AG04450 (cell line): Measurements from ENCODE around the gene CCDC184. TPM values are rescaled to one million over a fixed set of nuclear protein-coding genes. Genes with fewer than 3 reads are reported as not detected.

Experiments used
- CTCF ChIA-PET: fragments of 300-600, 350-600 bp; formaldehyde crosslinking; extraction: SDS; loops from one replicate; lab custom pipeline; 2022; ENCODE audit warnings: antibody characterized with exemption, inconsistent platforms; lab: Charles Lee
- POLR2A ChIA-PET: fragments of 350-600 bp; formaldehyde crosslinking; extraction: SDS; loops from one replicate; lab custom pipeline; 2021; ENCODE audit warnings: antibody characterized with exemption, inconsistent platforms; lab: Yijun Ruan, JAX
- DNase-seq: peaks from one replicate; pipeline ENCODE4 v3.0.0-alpha.2; 2011; ENCODE audit warnings: low read depth, low spot score
- H3K27ac ChIP-seq: one replicate; pipeline ENCODE4 v1.5.1; 2012; ENCODE audit warnings: low read depth, low read length, control low read depth
- H3K27me3 ChIP-seq: one replicate; pipeline ENCODE4 v1.6.0; 2012; ENCODE audit warnings: low read length; ENCODE audit not compliant: control insufficient read depth, insufficient read depth
- H3K4me3 ChIP-seq: 2 replicates; pipeline ENCODE4 v1.5.1; 2011; ENCODE audit warnings: mild to moderate bottlenecking, low read depth, low read length, control low read depth
- H3K9me3 ChIP-seq: 2 replicates; pipeline ENCODE4 v1.5.1; 2012; ENCODE audit warnings: low read length; ENCODE audit not compliant: control insufficient read depth, insufficient read depth
- polyA plus RNA-seq: library from polyadenylated mRNA; depleted of rRNA; stranded (reverse); fragments of >200 nt; gene quantifications from 2 replicates; pipeline ENCODE4 v1.2.3, GENCODE V29; 2011
- TF ChIP-seq, protein P1 (sequence below): IDR thresholded peaks from 2 replicates; pipeline ENCODE4 v1.5.1; 2011; ENCODE audit warnings: low read depth, low read length, control low read depth, inconsistent platforms

CCDC184 gene
- polyA plus RNA-seq, 1 experiment: 0.24 TPM

DNA sequence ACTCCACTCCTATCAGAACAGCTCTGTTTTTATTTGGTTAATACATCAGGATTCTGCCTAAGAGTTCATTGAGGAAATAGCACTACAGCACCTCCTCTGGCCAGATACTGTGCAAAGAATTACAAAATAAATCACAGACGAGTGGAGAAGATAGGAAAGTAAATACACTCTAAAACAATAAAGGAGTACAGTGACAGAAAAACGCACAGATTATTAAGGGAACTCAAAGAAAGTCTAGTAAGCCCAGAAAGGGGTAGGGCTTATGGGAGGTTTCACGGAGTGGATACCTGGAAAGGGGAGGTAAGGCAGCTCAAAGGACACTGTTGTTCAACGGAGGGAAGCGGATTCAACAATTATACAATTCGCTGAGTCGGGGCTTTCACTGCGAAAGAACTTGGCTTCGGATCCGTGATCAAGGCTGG lies 14.1 kb downstream of the CCDC184 start:
- POLR2A ChIA-PET: no interaction called here
- no peaks in the 10 kb centered on the region; the same call in 1 of the 2 replicates for H3K9me3 ChIP-seq
- TF ChIP-seq, protein P1, sequence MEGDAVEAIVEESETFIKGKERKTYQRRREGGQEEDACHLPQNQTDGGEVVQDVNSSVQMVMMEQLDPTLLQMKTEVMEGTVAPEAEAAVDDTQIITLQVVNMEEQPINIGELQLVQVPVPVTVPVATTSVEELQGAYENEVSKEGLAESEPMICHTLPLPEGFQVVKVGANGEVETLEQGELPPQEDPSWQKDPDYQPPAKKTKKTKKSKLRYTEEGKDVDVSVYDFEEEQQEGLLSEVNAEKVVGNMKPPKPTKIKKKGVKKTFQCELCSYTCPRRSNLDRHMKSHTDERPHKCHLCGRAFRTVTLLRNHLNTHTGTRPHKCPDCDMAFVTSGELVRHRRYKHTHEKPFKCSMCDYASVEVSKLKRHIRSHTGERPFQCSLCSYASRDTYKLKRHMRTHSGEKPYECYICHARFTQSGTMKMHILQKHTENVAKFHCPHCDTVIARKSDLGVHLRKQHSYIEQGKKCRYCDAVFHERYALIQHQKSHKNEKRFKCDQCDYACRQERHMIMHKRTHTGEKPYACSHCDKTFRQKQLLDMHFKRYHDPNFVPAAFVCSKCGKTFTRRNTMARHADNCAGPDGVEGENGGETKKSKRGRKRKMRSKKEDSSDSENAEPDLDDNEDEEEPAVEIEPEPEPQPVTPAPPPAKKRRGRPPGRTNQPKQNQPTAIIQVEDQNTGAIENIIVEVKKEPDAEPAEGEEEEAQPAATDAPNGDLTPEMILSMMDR: peak; percentile 49
- H3K27me3 ChIP-seq: peaks cover 13% of the 10 kb centered on the region
- CTCF ChIA-PET: interaction anchor here (0.6 to 5.4 kb wide), 9 partner anchors 8 to 421 kb away, joined by 3 to 58 read pairs (median 4); partner anchors contain the start of gene CCDC184
- peak overlapping the region; percentile 75 for H3K4me3 ChIP-seq
- no peak for DNase-seq
- H3K27ac ChIP-seq: no peak overlapping the region

DNA sequence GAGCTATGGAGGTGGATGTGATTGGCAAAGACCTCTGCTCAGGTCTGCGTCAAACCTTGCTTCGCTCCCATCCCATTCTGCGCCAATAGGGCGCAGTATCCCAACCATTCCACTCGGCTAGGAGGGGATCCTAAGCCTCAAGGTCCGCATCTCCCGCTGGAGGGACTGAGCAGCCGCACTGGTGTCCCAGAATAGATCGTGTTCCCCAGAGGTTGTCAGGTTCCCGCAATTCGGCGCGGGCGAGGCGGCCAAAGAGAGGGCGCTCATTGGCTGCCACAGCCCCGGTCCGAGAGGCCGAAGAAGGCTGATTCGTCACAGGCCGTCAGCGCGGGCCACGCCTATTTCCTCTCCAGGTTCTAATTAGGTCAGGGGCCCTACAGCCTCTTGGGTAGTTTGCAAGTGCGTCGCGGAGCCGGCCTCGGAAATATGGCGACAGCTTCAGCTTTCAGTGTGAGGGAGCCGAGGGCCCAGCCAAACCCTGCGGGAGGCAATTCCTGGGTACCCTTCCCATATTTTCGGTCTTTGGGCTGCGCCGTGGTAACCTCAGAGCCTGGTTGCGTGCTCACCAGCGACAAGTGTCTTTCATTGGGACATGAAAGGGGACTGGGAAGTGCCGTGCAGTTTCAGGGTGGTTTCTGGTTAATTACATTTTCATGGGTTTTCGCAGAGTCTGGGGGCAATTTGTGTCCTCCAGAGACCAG lies 14.7 kb downstream of the CCDC184 start:
- POLR2A ChIA-PET: no interaction called here
- TF ChIP-seq, protein P1: 0 out of 2 replicates have a peak, but pooled peaks have one; percentile 14
- peaks cover 9% of the 10 kb centered on the region for H3K27me3 ChIP-seq
- CTCF ChIA-PET: interaction anchor here (1.3 to 5.4 kb wide), 4 partner anchors 9 to 421 kb away, joined by 3 to 58 read pairs (median 18); partner anchors contain the start of gene CCDC184
- H3K4me3 ChIP-seq: peak overlapping the region; percentile 75
- H3K27ac ChIP-seq: peak overlapping the region; percentile 63
- DNase-seq: peak; percentile 65
- no peaks in the 10 kb centered on the region; the same call in 1 of the 2 replicates for H3K9me3 ChIP-seq

DNA sequence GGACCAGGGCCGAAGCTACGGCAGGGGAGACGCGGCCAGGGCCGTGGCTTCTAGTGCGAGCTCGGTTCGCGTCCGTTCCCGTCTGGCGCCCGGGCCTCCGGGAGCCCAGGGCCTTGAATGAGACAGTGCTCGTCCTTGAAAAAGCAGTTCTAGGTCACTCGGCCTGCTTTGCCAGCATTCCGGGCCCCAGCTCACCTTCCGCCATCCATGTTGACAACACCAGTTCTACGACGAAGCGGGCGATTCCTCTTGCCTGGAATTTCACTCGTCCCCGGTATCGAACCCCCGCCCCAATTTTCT lies 15.2 kb downstream of the CCDC184 start:
- Histone ChIP-seq H3K27me3 (peaks cover 7% of the 10 kb centered on the region), H3K4me3 (peak overlapping the region; percentile 75), H3K9me3 (no peaks in the 10 kb centered on the region; the same call in 1 of the 2 replicates), H3K27ac (peak overlapping the region; percentile 63)
- TF ChIP-seq, protein P1: no peak
- ChIA-PET POLR2A (no interaction called here), CTCF (interaction anchor here (4.0 to 5.4 kb wide), 2 partner anchors 10 to 420 kb away, joined by 29 to 58 read pairs; no protein-coding TSS in a partner anchor)
- no peak for DNase-seq

DNA sequence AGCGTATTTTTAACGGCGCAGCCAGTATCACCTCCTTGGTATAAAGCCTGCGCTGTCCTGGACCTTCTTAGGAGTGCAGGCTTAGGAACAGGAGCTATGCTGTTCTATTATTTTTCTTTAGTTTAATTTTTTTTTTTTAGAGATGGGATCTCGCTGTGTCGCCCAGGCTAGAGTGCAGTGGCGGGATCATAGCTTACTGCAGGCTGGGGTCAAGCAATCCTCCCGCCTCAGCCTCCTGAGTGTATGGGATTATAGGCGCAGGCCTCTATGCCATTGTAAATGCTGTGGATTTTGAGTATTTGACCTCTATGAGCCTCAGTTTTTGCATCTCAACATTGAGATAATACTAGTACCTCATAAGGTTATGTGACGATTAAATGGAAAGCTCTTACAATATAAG lies 15.5 kb downstream of the CCDC184 start:
- Histone ChIP-seq H3K27me3 (peaks cover 5% of the 10 kb centered on the region), H3K9me3 (no peaks in the 10 kb centered on the region; the same call in 1 of the 2 replicates), H3K4me3 (peak overlapping the region; percentile 75), H3K27ac (no peak overlapping the region)
- TF ChIP-seq, protein P1: no peak
- POLR2A ChIA-PET: no interaction called here
- CTCF ChIA-PET: interaction anchor here (1.2 to 5.4 kb wide), 3 partner anchors 10 to 420 kb away, joined by 4 to 58 read pairs (median 29); no protein-coding TSS in a partner anchor
- no peak for DNase-seq

DNA sequence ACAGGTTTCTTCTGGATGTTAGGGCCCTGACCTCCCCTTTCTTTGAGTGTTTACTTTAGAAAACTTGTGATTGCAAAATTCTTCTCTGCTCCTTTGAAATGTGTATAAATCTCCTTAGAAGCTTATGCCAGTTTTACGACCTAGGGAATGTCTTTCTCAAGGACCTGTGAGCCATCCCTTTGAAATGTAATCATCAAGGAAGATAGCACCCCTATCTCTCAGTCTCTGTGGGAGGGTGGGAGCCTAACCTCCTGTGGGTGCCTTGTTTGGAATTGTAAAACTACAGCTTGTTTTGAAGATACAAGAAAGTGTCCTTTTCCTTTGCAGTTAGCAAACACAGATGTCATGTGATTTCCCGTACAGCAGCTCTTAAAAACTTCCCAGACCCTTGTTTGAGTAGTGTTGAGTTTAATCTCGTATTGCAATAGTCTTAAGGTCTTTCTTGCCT lies 16.4 kb downstream of the CCDC184 start:
- Histone ChIP-seq H3K27me3 (peaks cover 3% of the 10 kb centered on the region), H3K9me3 (no peaks in the 10 kb centered on the region; the same call in 1 of the 2 replicates), H3K27ac (peak overlapping the region; percentile 69), H3K4me3 (no peak overlapping the region)
- POLR2A ChIA-PET: interaction anchor here (0.8 kb wide), 1 partner anchor 17 kb away, joined by 3 read pairs; the partner anchor contains the start of gene CCDC184
- TF ChIP-seq, protein P1: no peak
- peak; percentile 43 for DNase-seq
- CTCF ChIA-PET: interaction anchor here (0.6 to 5.4 kb wide), 5 partner anchors 11 to 419 kb away, joined by 3 to 58 read pairs (median 4); no protein-coding TSS in a partner anchor
